Iris pigment epithelial cell (primary cell): ENCODE results near the gene VIL1.

Experiments
- DNase-seq: peaks from one replicate; pipeline ENCODE4 v3.0.0-alpha.2; 2011; ENCODE audit warnings: low read depth

Gene VIL1

GRCh38 chr2:218444692-218445357 lies 25.9 kb downstream of the VIL1 start:
- DNase-seq = no peak

DNA sequence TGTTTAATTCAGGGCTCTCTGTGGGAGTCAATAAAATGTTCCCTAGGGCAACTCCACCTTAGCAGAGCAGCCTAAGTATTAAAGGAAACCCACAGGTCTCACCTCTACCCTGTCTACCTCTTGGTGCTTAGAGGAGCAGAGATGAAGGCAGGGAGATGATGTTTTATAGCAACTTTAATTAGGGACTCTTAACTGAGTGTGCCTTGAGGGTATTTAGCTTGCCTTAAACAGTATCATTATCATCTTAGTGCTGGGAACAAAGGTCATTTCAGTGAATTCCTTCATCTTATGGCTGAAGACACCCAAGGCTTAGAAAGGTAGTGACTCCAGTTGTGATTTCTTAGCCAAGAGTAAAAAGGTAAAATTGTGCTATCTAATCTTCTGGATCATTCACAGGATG lies 26.7 kb downstream of the VIL1 start:
- DNase-seq = no peak

DNA sequence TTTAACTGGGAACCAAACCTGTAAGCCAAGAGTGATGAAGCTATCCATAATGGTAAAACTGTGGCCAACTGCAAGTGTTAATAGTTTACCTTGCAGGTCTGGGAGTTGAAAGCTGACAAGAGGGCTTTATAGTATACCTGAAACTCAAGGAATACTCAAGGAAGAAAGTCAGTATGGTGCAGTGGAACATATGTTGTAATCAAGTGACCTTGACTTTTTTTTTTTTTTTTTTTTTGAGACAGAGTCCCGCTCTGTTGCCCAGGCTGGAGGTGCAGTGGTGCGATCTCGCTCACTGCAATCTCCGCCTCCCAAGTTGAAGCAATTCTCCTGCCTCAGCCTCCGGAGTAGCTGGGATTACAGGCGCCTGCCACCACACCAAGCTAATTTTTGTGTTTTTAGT lies 27.6 kb downstream of the VIL1 start:
- DNase-seq = no peak

DNA sequence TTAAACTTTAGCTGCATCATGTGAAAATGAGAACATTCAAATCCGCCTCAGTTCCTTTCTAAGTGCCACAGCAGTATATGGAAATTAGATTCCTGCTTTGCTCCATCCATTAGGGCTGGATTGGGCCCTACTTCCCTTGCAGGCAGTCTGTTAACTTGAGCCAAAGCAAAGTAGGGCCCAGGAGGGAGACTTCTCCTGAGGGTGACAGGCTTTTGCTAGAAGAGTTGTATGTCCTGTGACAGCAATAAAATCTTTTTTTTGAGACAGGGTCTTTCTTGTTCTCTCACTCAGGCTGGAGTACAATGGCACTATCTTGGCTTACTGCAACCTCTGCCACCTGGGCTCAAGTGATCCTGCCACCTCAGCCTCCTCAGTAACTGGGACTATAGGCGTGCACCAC lies 28.1 kb downstream of the VIL1 start:
- DNase-seq = no peak

DNA sequence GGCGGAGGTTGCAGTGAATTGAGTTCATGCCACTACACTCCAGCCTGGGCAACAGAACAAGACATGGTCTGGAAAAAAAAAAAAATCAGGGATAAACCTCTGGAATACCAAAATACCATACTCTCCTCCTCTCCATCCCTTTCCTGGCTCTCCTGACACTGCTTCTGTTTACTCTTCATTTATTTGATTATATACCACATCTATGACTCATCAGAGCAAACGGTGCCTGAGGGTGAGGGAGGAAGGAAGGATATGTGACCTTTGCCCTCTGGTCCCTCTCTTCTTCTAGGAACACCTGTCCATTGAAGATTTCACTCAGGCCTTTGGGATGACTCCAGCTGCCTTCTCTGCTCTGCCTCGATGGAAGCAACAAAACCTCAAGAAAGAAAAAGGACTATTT lies 30.0 kb downstream of the VIL1 start:
- DNase-seq = peak; percentile 26

GRCh38 chr2:218452079-218452478 lies 33.2 kb downstream of the VIL1 start:
- no peak for DNase-seq

DNA sequence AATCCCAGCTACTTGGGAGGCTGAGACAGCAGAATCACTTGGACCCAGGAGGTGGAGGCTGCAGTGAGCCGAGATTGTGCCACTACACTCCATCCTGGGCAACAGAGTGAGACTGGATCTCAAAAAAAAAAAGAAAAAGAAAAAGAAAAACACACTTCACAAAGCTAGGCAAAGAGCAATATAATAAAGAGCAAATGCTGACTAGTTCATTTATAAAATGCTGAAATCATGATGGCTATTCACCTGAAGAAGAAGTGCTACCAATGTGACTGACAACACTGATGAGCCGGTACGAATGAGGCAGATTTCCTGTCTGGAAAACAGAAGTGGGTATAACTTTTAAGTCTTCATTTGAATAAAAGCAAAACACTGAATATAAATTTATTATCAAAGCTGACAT lies 37.9 kb downstream of the VIL1 start:
- no peak for DNase-seq

DNA sequence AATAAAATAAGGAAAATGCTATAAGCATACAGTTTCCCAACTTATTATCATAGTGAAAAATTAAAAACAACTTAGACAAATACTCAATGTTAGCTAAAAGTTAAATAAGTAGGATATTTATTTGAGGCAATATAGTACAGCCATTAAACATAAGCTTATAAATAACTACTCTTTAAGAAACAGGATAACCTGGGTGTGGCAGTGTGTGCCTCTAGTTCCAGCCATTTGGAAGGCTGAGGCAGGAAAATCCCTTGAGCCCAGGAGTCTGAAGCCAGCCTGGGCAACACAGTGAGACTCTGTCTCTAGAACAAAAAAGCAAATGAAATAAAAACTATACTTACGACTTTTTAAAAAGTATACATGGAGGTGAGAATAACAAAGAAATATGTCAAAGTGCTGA lies 39.7 kb downstream of the VIL1 start:
- no peak for DNase-seq

GRCh38 chr2:218465987-218466633 lies 47.2 kb downstream of the VIL1 start:
- peak; percentile 17 for DNase-seq

GRCh38 chr2:218470448-218470847 lies 51.5 kb downstream of the VIL1 start:
- DNase-seq = no peak

- no peak for DNase-seq
Measured at GRCh38 chr2:218471036-218471435, 52.1 kb downstream of the VIL1 start.

DNA sequence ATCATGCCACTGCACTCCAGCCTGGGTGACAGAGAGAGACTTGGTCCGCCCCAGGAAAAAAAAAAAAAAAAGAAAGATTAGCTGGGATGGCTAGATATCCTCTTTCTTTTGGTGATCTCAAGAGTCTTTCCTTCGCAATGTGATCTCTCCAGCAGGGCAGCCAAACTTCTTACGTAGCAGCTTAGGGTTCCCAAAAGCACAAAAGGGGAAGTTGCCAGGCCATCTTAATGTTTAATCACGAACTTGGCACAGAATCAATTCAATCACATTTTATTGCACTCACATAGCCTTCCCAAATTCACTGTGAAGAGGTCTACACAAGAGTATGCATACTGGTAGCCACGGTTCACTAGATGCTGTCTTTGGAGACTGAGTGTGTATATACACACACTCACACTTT lies 53.1 kb downstream of the VIL1 start:
- no peak for DNase-seq

- DNase-seq = no peak
Measured at GRCh38 chr2:218472988-218473387, 54.1 kb downstream of the VIL1 start.

GRCh38 chr2:218474527-218474926 lies 55.6 kb downstream of the VIL1 start:
- peak; percentile 47 for DNase-seq

- peak; percentile 76 for DNase-seq
Measured at GRCh38 chr2:218476676-218477075, 57.8 kb downstream of the VIL1 start.

DNA sequence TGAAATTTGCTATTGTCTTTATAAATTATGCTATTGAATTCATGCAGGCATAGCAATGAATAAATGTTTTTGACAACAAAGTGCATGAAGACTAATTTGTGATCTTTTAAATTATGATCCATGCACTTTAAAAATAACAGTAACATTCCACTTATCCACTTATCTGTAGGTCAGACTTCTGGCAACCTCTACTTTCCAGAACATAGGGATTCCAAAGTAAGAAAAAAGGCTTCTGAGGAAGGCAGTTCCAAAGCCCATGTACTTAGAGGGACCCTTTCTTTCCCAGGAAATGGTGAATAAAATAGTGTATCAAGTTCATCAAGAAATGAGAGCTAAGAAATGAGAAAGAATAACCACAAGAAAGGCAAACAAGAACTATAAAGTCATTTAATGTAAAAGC lies 58.3 kb downstream of the VIL1 start:
- no peak for DNase-seq

- DNase-seq = no peak
Measured at GRCh38 chr2:218478544-218478943, 59.6 kb downstream of the VIL1 start.

GRCh38 chr2:218479595-218479994 lies 60.7 kb downstream of the VIL1 start:
- no peak for DNase-seq

GRCh38 chr2:218482651-218483050 lies 63.7 kb downstream of the VIL1 start:
- peak; percentile 73 for DNase-seq

DNA sequence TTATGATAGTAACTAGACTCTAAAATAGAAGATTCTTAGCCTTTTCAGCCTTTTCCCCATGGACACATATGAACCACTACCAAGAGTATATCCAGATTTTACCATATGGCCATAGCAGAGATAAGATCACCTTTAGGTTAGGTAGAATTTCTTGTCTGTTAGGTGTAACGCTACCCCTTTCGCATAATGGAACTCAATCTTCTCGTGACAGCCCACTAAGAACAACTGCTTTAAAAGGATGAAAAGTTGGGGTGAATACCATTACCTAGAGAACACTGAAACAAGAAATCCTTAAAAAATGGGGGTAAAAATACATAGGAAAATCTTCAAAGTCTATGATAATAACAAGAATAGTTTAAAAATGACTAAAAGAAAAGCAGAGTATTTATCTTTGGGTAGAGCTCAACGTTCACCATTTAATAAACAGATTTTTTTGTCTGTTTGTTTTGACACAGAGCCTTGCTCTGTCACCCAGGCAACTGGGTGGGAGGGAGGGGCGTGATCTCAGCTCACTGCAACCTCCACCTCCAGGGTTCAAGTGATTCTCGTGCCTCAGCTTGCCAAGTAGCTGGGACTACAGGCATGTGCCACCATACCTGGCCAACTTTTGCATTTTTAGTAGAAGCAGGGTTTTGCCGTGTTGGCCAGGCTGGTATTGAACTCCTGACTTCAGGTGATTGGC lies 67.2 kb downstream of the VIL1 start:
- no peak for DNase-seq

GRCh38 chr2:218500501-218501060 lies 81.7 kb downstream of the VIL1 start:
- no peak for DNase-seq

- peak; percentile 73 for DNase-seq
Measured at GRCh38 chr2:218501665-218502064, 82.7 kb downstream of the VIL1 start.
